Measurements from ENCODE around the gene LHX5. TPM values are rescaled to one million over a fixed set of nuclear protein-coding genes. Genes with fewer than 3 reads are reported as not detected.
A peak's percentile ranks its signal among the peaks of the same experiment; 100 is the strongest.

LHX5 gene
- total RNA-seq, 1 donor from 2014 or later: 0.25 TPM

DNA sequence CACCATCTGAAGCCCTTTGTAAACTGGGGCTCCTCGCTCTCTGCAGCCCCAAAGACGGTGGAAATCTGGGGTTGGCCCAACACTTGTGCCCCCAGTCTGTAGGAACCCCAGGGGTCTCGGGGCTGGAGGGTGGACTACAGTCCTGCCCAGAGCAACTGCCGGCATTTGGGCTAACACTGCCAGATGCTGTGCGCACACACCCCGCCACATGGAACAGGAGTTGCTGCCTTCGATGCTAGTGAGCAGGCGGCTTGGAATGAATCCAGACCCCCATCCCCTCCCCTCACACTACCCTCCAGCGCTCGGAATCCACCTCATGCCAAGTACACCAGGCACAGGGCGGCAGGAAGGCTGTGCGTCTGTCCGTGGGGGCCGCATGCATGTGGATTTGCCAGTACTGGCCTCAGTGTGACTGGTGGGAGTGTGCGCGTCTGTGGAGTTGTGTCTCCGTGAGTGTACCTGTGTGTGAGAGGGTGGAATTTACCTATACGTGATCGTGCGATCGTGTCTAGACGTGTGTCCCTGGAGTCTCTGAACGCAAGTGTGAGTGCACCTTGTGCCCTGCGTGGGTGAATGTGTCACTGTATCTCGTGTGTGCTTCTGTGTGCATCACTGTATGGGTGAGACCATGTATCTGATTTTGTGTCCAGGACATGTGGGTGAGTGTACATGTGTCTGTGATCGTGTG, 5.1 kb downstream of the LHX5 start:
- Mint-ChIP-seq H3K9me3 (ENCODE audit: unreplicated experiment) (peaks cover 9% of the 10 kb centered on the region), H3K36me3 (ENCODE audit: low read depth, unreplicated experiment) (peaks cover 5% of the 10 kb centered on the region), H3K27ac (ENCODE audit: unreplicated experiment) (no peak overlapping the region), H3K27me3 (ENCODE audit: low read depth, unreplicated experiment) (peaks cover 63% of the 10 kb centered on the region), H3K4me1 (ENCODE audit: low read depth, unreplicated experiment) (peaks cover 2% of the 10 kb centered on the region), H3K4me3 (ENCODE audit: unreplicated experiment) (no peak overlapping the region)
- H3K36me3 ChIP-seq (ENCODE audit: insufficient read depth, low read length): no peaks in the 10 kb centered on the region
- H3K4me3 ChIP-seq (ENCODE audit: insufficient read depth, low read depth, low read length): no peak overlapping the region
- FAIRE-seq (no peak), DNase-seq (ENCODE audit: low read depth) (no peak)
- peaks cover 5% of the 10 kb centered on the region for H3K9me3 ChIP-seq (ENCODE audit: insufficient read depth, low read depth, low read length)
- peaks cover 91% of the 10 kb centered on the region for H3K27me3 ChIP-seq (ENCODE audit: insufficient read depth, low read length)
- peak; percentile 27 for TF ChIP-seq EZH2 (IDR thresholded peaks at IDR 0.05; ENCODE audit: insufficient read depth, low read length)
- TF ChIP-seq, protein P1, sequence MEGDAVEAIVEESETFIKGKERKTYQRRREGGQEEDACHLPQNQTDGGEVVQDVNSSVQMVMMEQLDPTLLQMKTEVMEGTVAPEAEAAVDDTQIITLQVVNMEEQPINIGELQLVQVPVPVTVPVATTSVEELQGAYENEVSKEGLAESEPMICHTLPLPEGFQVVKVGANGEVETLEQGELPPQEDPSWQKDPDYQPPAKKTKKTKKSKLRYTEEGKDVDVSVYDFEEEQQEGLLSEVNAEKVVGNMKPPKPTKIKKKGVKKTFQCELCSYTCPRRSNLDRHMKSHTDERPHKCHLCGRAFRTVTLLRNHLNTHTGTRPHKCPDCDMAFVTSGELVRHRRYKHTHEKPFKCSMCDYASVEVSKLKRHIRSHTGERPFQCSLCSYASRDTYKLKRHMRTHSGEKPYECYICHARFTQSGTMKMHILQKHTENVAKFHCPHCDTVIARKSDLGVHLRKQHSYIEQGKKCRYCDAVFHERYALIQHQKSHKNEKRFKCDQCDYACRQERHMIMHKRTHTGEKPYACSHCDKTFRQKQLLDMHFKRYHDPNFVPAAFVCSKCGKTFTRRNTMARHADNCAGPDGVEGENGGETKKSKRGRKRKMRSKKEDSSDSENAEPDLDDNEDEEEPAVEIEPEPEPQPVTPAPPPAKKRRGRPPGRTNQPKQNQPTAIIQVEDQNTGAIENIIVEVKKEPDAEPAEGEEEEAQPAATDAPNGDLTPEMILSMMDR (IDR thresholded peaks at IDR 0.05; ENCODE audit: insufficient read depth, low read depth, low read length): no peak
- no peaks in the 10 kb centered on the region for H3K79me2 ChIP-seq (ENCODE audit: insufficient read depth, low read length)
- H3K4me1 ChIP-seq (ENCODE audit: insufficient read depth, low read length): peaks cover 3% of the 10 kb centered on the region
- H4K20me1 ChIP-seq (ENCODE audit: insufficient read depth, low read length): peaks cover 5% of the 10 kb centered on the region
- no peak overlapping the region for H3K9ac ChIP-seq (ENCODE audit: low read length)
- no peak overlapping the region for H2AFZ ChIP-seq (ENCODE audit: low read depth, low read length)
- no peak overlapping the region for H3K27ac ChIP-seq (ENCODE audit: low read depth, low read length)
- H3K4me2 ChIP-seq (ENCODE audit: low read length): peak overlapping the region; percentile 68

- TF ChIP-seq, protein P1 (IDR thresholded peaks at IDR 0.05; ENCODE audit: insufficient read depth, low read depth, low read length): no peak
- TF ChIP-seq EZH2 (IDR thresholded peaks at IDR 0.05; ENCODE audit: insufficient read depth, low read length): no peak
- H3K27ac ChIP-seq (ENCODE audit: low read depth, low read length): no peak overlapping the region
- peaks cover 90% of the 10 kb centered on the region for H3K27me3 ChIP-seq (ENCODE audit: insufficient read depth, low read length)
- Mint-ChIP-seq H3K27me3 (ENCODE audit: low read depth, unreplicated experiment) (peaks cover 67% of the 10 kb centered on the region), H3K9me3 (ENCODE audit: unreplicated experiment) (peaks cover 9% of the 10 kb centered on the region), H3K4me3 (ENCODE audit: unreplicated experiment) (no peak overlapping the region), H3K36me3 (ENCODE audit: low read depth, unreplicated experiment) (peaks cover 5% of the 10 kb centered on the region), H3K27ac (ENCODE audit: unreplicated experiment) (no peak overlapping the region), H3K4me1 (ENCODE audit: low read depth, unreplicated experiment) (peaks cover 2% of the 10 kb centered on the region)
- H3K4me3 ChIP-seq (ENCODE audit: insufficient read depth, low read depth, low read length): no peak overlapping the region
- H3K4me2 ChIP-seq (ENCODE audit: low read length): no peak overlapping the region
- H3K4me1 ChIP-seq (ENCODE audit: insufficient read depth, low read length): peaks cover 3% of the 10 kb centered on the region
- H4K20me1 ChIP-seq (ENCODE audit: insufficient read depth, low read length): peaks cover 5% of the 10 kb centered on the region
- no peak overlapping the region for H3K9ac ChIP-seq (ENCODE audit: low read length)
- H3K79me2 ChIP-seq (ENCODE audit: insufficient read depth, low read length): no peaks in the 10 kb centered on the region
- no peak for FAIRE-seq
- H3K36me3 ChIP-seq (ENCODE audit: insufficient read depth, low read length): no peaks in the 10 kb centered on the region
- H3K9me3 ChIP-seq (ENCODE audit: insufficient read depth, low read depth, low read length): peaks cover 5% of the 10 kb centered on the region
- DNase-seq (ENCODE audit: low read depth): no peak
- H2AFZ ChIP-seq (ENCODE audit: low read depth, low read length): no peak overlapping the region
Measured at GRCh38 chr12:113465808-113466453, 5.7 kb downstream of the LHX5 start.

Measured in astrocyte (in vitro differentiated cells and primary cell).